ENCODE data around the gene ACP2.

- TF ChIP-seq POLR2A (IDR thresholded peaks at IDR 0.05; ENCODE audit: low read depth, low read length) (no peak), POLR2AphosphoS5 (IDR thresholded peaks at IDR 0.05; ENCODE audit: low read depth, low read length) (no peak)
Observed at GRCh38 chr11:47254386-47254785, 5.8 kb upstream of the ACP2 start.
